Right ventricle myocardium superior (tissue), 1 donor: ENCODE measurements around the gene COL5A1. TPM values are rescaled to one million over a fixed set of nuclear protein-coding genes. Genes with fewer than 3 reads are reported as not detected.
A peak's percentile ranks its signal among the peaks of the same experiment; 100 is the strongest.

ENCODE experiments used
- ATAC-seq: fragments of 200-7000 bp; cut with Tn5 transposase; one replicate; pipeline ENCODE4 v1.9.1; 2020; ENCODE audit warnings: mild to moderate bottlenecking; ENCODE audit not compliant: poor library complexity
- DNase-seq: peaks from one replicate; pipeline ENCODE4 v3.0.0-alpha.2; 2020
- intact Hi-C: fragments of 100-400 bp; cut with DNase I; formaldehyde crosslinking; loops from one replicate; pipeline ENCODE4 v1.11.2; 2022
- total RNA-seq: library from RNA; stranded (reverse); fragmentation: NEBNext Ultra II Directional; extraction: Animal tissue kit (Norgen Biotek cat#: 25700); gene quantifications from one replicate; pipeline ENCODE4 v1.2.1, GENCODE V29; 2021
- donor health status: DM: no; HTN: yes; CAD: no; lungs with severe emphysema.

The COL5A1 gene
- total RNA-seq, 1 donor from 2014 or later = 12.7 TPM

- intact Hi-C loops = no loop called here
- no peak for DNase-seq
- ATAC-seq = no peak
These were observed 83.5 kb downstream of the COL5A1 start for GRCh38 chr9:134724912-134725604.

GRCh38 chr9:134725605-134725940 is 84.0 kb downstream of the COL5A1 start:
- intact Hi-C loops = no loop called here
- no peak for DNase-seq
- no peak for ATAC-seq

GRCh38 chr9:134726026-134726721 is 84.6 kb downstream of the COL5A1 start:
- intact Hi-C loops = no loop called here
- ATAC-seq (no peak), DNase-seq (no peak)

GRCh38 chr9:134726722-134727034 is 85.1 kb downstream of the COL5A1 start:
- ATAC-seq (no peak), DNase-seq (no peak)
- intact Hi-C loops = no loop called here

GRCh38 chr9:134728021-134728795 is 86.6 kb downstream of the COL5A1 start:
- DNase-seq (peak; percentile 40), ATAC-seq (no peak)
- intact Hi-C loops = no loop called here

GRCh38 chr9:134728801-134729495 is 87.3 kb downstream of the COL5A1 start:
- ATAC-seq (no peak), DNase-seq (peak; percentile 39)

GRCh38 chr9:134730011-134730760 is 88.6 kb downstream of the COL5A1 start:
- DNase-seq = peak; percentile 84
- peak; percentile 58 for ATAC-seq
- intact Hi-C loops = loop anchor here (5.0 kb wide), 1 partner anchor 33 kb away; no protein-coding TSS in a partner anchor

More at GRCh38 chr9:134728801-134729495, 87.3 kb downstream of the COL5A1 start:
- intact Hi-C loops = no loop called here

GRCh38 chr9:134730761-134731496 is 89.3 kb downstream of the COL5A1 start:
- DNase-seq = peak; percentile 54
- ATAC-seq = peak; percentile 3
- intact Hi-C loops = loop anchor here (5.0 kb wide), 1 partner anchor 34 kb away; no protein-coding TSS in a partner anchor

- DNase-seq (peak; percentile 35), ATAC-seq (no peak)
- intact Hi-C loops = loop anchor here (5.0 kb wide), 1 partner anchor 34 kb away; no protein-coding TSS in a partner anchor
These were observed 90.1 kb downstream of the COL5A1 start for GRCh38 chr9:134731497-134732391.

GRCh38 chr9:134732392-134733110 is 90.9 kb downstream of the COL5A1 start:
- peak; percentile 11 for ATAC-seq
- intact Hi-C loops = loop anchor here (5.0 kb wide), 1 partner anchor 35 kb away; no protein-coding TSS in a partner anchor
- peak; percentile 43 for DNase-seq

GRCh38 chr9:134733480-134734232 is 92.1 kb downstream of the COL5A1 start:
- intact Hi-C loops = loop anchor here (5.0 kb wide), 1 partner anchor 36 kb away; no protein-coding TSS in a partner anchor
- DNase-seq = peak; percentile 33

GRCh38 chr9:134734270-134734669 is 92.7 kb downstream of the COL5A1 start:
- intact Hi-C loops = loop anchor here (5.0 kb wide), 1 partner anchor 37 kb away; no protein-coding TSS in a partner anchor
- DNase-seq (peak; percentile 65), ATAC-seq (peak; percentile 14)

More at GRCh38 chr9:134733480-134734232, 92.1 kb downstream of the COL5A1 start:
- no peak for ATAC-seq

GRCh38 chr9:134735441-134736175 is 94.0 kb downstream of the COL5A1 start:
- peak; percentile 69 for ATAC-seq
- intact Hi-C loops = loop anchor here (2.0 kb wide), 1 partner anchor 285 kb away; no protein-coding TSS in a partner anchor
- DNase-seq = peak; percentile 83

GRCh38 chr9:134736791-134737497 is 95.3 kb downstream of the COL5A1 start:
- ATAC-seq = no peak
- DNase-seq = peak; percentile 46
- intact Hi-C loops = loop anchor here (2.0 kb wide), 1 partner anchor 286 kb away; no protein-coding TSS in a partner anchor
